GM06990 (cell line): ENCODE data around the gene UTP25.

ENCODE experiments used
- DNase-seq: peaks from one replicate; pipeline ENCODE4 v3.0.0-alpha.2; 2011; ENCODE audit not compliant: insufficient read length; ENCODE audit errors: extremely low read depth
- H3K27me3 ChIP-seq: replicated peaks from 2 replicates; pipeline ENCODE4 v1.6.0; 2011; ENCODE audit warnings: low read length; ENCODE audit not compliant: control insufficient read depth, insufficient read depth
- H3K36me3 ChIP-seq: 2 replicates; pipeline ENCODE4 v1.5.1; 2011; ENCODE audit warnings: low read length; ENCODE audit not compliant: control insufficient read depth, insufficient read depth
- H3K4me3 ChIP-seq: replicated peaks from 2 replicates; pipeline ENCODE4 v1.5.1; 2011; ENCODE audit warnings: low read depth, mild to moderate bottlenecking, control low read depth, low read length
- CTCF ChIP-seq: IDR thresholded peaks from 2 replicates; pipeline ENCODE4 v1.5.1; 2011; ENCODE audit warnings: low read length, control low read depth, mild to moderate bottlenecking, inconsistent platforms; ENCODE audit not compliant: insufficient read depth, poor library complexity, severe bottlenecking

Gene UTP25

GRCh38 chr1:209825591-209826434 is 2.0 kb upstream of the UTP25 start:
- DNase-seq, result no peak
- no peaks in the 10 kb centered on the region for H3K27me3 ChIP-seq
- no peak for TF ChIP-seq CTCF
- H3K4me3 ChIP-seq, result no peak overlapping the region
- H3K36me3 ChIP-seq, result no peaks in the 10 kb centered on the region

- no peaks in the 10 kb centered on the region for H3K27me3 ChIP-seq
- no peak for TF ChIP-seq CTCF
- no peak for DNase-seq
- H3K4me3 ChIP-seq, result no peak overlapping the region
- peaks cover 7% of the 10 kb centered on the region for H3K36me3 ChIP-seq
Observed at GRCh38 chr1:209829716-209830115, 1.9 kb downstream of the UTP25 start.

- H3K4me3 ChIP-seq, result no peak overlapping the region
- DNase-seq, result no peak
- no peaks in the 10 kb centered on the region for H3K27me3 ChIP-seq
- H3K36me3 ChIP-seq, result peaks cover 8% of the 10 kb centered on the region
- no peak for TF ChIP-seq CTCF
Observed at GRCh38 chr1:209830722-209831121, 3.0 kb downstream of the UTP25 start.

GRCh38 chr1:209831615-209832014 is 3.8 kb downstream of the UTP25 start:
- no peak for TF ChIP-seq CTCF
- Histone ChIP-seq H3K36me3 (peaks cover 9% of the 10 kb centered on the region), H3K27me3 (no peaks in the 10 kb centered on the region), H3K4me3 (no peak overlapping the region)
- DNase-seq, result no peak

- Histone ChIP-seq H3K36me3 (peaks cover 23% of the 10 kb centered on the region), H3K27me3 (no peaks in the 10 kb centered on the region), H3K4me3 (no peak overlapping the region)
- TF ChIP-seq CTCF, result no peak
- no peak for DNase-seq
Observed at GRCh38 chr1:209835782-209836298, 8.1 kb downstream of the UTP25 start.
